GM18526 (cell line): ENCODE measurements around the gene CAMKMT.

Experiments
- POLR2A ChIP-seq: IDR thresholded peaks from 3 replicates; pipeline ENCODE4 v1.6.1; 2011; ENCODE audit not compliant: insufficient read length; ENCODE audit errors: extremely low read depth

The CAMKMT gene

GRCh38 chr2:44746856-44747615 is 385.3 kb downstream of the CAMKMT start:
- no peak for TF ChIP-seq POLR2A

- no peak for TF ChIP-seq POLR2A
Measured at GRCh38 chr2:44747794-44748193, 386.0 kb downstream of the CAMKMT start.

GRCh38 chr2:44751754-44752479 is 390.2 kb downstream of the CAMKMT start:
- no peak for TF ChIP-seq POLR2A

DNA sequence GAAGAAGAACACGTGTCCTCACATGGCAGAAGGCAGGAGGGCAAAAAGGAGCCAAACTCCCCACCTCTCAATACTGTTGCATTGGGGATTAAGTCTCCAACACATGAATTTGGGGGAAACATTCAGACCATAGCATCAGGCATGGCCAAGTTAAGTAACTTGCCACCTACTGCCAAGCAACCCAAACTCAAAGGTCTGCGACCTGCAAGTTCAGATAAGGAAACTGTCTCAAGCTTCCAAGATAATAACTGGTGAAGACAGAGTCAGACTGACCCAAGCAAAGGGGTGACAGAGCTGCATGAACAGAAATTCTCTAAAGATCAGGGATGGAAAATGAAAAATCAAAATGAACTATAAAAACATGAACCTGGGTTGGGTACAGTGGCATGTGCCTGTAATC is 391.0 kb downstream of the CAMKMT start:
- TF ChIP-seq POLR2A, result no peak

GRCh38 chr2:44753552-44754285 is 392.0 kb downstream of the CAMKMT start:
- TF ChIP-seq POLR2A, result no peak

DNA sequence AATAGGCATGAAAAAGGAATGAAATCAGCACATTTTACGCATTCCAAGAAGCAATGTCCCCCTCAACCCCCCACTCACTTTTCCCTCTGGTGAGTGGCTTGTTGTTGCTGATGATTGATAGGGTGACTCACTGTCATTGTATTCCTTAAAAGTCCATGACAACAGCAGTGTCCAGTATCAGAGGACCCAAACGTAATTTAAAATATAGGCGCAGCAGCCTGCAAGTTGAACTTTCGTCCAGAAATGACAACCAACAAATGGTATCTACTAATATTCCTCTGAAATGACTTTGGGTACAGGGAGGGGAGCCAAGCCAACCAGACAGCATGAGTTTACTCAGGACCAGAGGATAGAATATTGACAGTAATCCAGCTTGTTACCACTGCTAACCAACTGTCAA is 396.8 kb downstream of the CAMKMT start:
- no peak for TF ChIP-seq POLR2A

DNA sequence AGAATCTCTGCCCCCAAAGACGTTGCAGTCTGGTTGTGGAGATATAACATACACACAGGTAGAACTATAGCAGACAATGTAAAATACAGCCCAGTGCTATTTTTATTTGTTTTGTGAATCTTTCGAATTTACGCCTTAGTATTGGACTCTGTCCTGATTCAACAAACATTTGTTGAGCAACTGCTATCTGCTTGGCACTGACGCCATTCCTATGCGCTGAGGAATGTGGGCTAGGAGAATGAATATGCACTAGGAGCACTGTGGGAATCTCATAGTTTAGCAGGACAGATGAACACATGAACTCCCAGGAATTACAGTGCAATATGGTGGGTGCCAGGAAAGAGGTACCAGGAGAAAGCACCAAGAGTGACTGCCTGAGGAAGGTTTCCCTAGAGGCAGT is 398.1 kb downstream of the CAMKMT start:
- TF ChIP-seq POLR2A, result no peak

- TF ChIP-seq POLR2A, result no peak
Measured at GRCh38 chr2:44763275-44763782, 401.6 kb downstream of the CAMKMT start.

DNA sequence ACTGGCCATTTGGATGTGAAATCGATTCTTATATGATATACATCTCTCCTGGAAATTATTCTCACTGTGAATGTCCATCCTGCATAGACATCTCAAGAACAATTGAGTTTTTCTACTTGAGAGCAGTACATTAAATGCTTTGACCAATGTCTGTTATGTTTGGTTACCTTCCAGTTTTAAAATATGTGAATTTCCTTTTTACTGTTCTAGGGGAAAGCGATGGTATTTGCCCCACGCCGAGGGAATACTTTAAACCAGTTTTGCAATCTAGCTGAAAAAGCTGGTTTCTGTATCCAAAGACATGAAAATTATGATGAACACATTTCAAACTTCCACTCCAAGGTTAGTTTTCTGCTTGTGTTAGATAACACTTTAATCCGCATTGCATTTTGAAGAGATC is 404.5 kb downstream of the CAMKMT start:
- TF ChIP-seq POLR2A, result no peak

GRCh38 chr2:44766777-44767176 is 405.0 kb downstream of the CAMKMT start:
- TF ChIP-seq POLR2A, result no peak

DNA sequence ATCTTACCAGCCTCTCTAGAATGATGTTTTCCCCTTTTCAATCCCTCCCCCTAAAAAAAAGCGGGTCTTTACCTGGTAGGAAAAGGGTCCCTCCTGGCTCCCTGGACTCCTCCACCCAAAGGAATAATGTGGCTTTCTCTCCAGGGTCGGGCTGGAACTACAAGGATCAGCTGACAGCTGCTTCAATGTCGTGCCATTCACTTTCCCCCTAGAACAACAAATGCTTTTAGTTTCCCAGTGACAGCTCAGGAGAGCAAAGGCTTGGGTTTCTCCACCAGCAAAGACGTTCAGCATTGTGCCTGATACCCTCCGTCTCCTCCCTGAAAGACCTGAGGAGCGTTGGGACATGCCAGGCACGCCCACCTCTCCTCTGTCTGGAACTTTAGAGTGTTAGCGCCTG is 405.9 kb downstream of the CAMKMT start:
- no peak for TF ChIP-seq POLR2A

GRCh38 chr2:44768438-44769236 is 406.9 kb downstream of the CAMKMT start:
- no peak for TF ChIP-seq POLR2A

DNA sequence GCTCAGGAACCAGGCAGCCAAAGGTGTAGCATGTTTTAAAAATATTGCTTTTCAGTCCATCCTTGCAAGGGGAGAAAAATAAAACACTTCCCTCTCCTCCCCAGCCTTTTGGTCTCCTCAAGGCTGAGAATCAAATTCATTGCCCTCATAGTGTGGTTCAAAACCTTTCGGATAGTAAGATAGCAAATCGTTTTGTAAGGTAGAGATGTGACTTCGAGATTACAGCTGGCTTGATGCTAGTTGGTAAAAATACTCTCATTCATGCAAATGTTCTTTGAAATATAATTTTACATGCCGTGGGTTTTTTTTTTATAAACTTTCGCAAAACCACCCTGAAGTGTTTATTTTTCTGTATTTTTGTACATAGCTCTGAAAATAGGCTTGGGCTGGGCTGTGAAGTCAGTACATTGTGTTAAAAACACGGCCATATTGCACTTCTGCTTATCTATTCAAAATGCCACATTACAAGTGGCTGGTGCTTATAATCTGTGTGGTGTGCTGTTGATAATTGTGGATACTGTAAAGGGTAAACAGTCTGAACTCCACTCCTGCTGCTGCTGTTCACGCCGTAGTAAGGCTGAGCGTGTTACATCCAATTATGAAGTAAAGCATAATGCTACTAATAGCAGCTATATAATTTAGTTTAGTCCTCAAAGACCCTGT is 407.7 kb downstream of the CAMKMT start:
- TF ChIP-seq POLR2A, result no peak
